Lower lobe of right lung (tissue), 2 donors: ENCODE data around the gene ERVW-1. TPM values are rescaled to one million over a fixed set of nuclear protein-coding genes. Genes with fewer than 3 reads are reported as not detected.
"Not testable (repeated sequence)": the region's sequence is repeated elsewhere in the genome, so short reads cannot be mapped to it uniquely, and the experiment has no call there.

ENCODE experiments used
- ATAC-seq, 2 donors: fragments of 200-7000 bp; cut with Tn5 transposase; one replicate each; pipeline ENCODE4 v1.9.1; 2020 to 2022; ENCODE audit warnings: mild to moderate bottlenecking in 2 of 2, moderate library complexity in 2 of 2
- DNase-seq: peaks from one replicate; pipeline ENCODE4 v3.0.0-alpha.2; 2020
- H3K27ac ChIP-seq: fragments of 200-600 bp; one replicate; pipeline ENCODE4 v1.8.0; 2022
- H3K27me3 ChIP-seq: fragments of 200-600 bp; one replicate; pipeline ENCODE4 v1.8.0; 2022; ENCODE audit warnings: low read depth
- H3K36me3 ChIP-seq: fragments of 200-600 bp; one replicate; pipeline ENCODE4 v1.8.0; 2022; ENCODE audit warnings: mild to moderate bottlenecking
- H3K4me1 ChIP-seq: fragments of 200-600 bp; one replicate; pipeline ENCODE4 v1.8.0; 2022
- H3K4me3 ChIP-seq: fragments of 200-600 bp; one replicate; pipeline ENCODE4 v1.8.0; 2022; ENCODE audit warnings: mild to moderate bottlenecking
- H3K9me3 ChIP-seq: fragments of 200-600 bp; one replicate; pipeline ENCODE4 v1.8.0; 2022
- intact Hi-C: fragments of 100-400 bp; cut with DNase I; formaldehyde crosslinking; loops from one replicate; pipeline ENCODE4 v1.11.0; 2022
- long read RNA-seq: library from polyadenylated mRNA; unstranded; transcript quantifications from one replicate; pipeline ENCODE4 v2.0.0, GENCODE V29; 2021
- total RNA-seq: library from RNA; stranded (reverse); fragmentation: NEBNext Ultra II Directional; extraction: Animal tissue kit (Norgen Biotek cat#: 25700); gene quantifications from one replicate; pipeline ENCODE4 v1.2.1, GENCODE V29; 2021
- TF ChIP-seq, protein P1 (sequence below): fragments of 200-600 bp; IDR thresholded peaks from one replicate; pipeline ENCODE4 v1.8.0; 2022; ENCODE audit warnings: antibody characterized with exemption, mild to moderate bottlenecking
- donor health status: DM: no; HTN: yes; CAD: no; lungs with severe emphysema.

The ERVW-1 gene
- total RNA-seq = not detected
- long read RNA-seq, partial matches to known transcripts = 0 of 2 reads
- long read RNA-seq, other reads (novel, unspliced or antisense) = 0 of 2 reads

DNA sequence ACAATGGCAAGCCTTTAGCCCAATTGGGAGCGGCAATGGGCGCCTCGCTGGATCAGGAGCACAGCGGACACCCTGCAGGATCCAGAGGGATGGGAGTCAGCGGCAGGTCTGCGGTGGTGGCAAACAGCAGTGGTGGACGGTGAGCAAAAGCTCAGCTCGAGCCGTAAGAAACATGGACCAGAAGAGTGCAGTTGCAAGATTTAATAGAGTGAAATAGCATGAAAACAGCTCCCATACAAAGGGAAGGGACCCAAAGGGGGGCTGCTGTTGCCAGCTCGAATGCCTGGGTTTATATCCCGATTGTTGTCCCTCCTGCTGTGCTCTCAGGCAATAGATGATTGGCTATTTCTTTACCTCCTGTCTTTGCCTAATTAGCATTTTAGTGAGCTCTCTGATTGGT, at the start of gene ERVW-1:
Gene ERVW-1 (minus strand): TSS at position 266 of the 400 bp plus-strand sequence. CDS start 7,565 bp downstream, outside the sequence.
- intact Hi-C loops, H3K9me3 ChIP-seq, ATAC-seq, H3K4me1 ChIP-seq, H3K27ac ChIP-seq, H3K27me3 ChIP-seq, H3K4me3 ChIP-seq, DNase-seq: not testable (repeated sequence)
- peaks cover 14% of the 10 kb centered on the region for H3K36me3 ChIP-seq

DNA sequence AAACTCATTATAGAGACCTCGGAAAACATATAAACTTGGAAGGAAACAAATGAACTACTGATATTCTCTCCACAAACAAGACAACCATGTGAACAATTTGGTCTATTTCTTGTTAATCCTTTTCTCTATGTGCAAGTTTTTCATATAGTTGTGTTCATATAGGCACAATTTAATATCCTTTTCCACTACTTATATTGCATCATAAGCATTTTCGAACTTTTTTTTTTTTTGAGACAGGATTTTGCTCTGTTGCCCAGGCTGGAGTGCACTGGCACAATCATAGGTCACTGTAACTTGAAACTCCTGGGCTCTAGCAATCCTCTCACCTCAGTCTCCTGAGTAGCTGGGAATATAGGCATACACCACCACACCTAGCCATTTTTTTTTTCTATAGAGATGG, 45.4 kb upstream of the ERVW-1 start:
- intact Hi-C loops = no loop called here
- Histone ChIP-seq H3K27ac (no peak overlapping the region), H3K27me3 (no peaks in the 10 kb centered on the region), H3K9me3 (no peaks in the 10 kb centered on the region), H3K4me1 (peaks cover 11% of the 10 kb centered on the region), H3K4me3 (no peak overlapping the region), H3K36me3 (peaks cover 20% of the 10 kb centered on the region)
- DNase-seq = no peak
- ATAC-seq = no peak
- TF ChIP-seq, protein P1, sequence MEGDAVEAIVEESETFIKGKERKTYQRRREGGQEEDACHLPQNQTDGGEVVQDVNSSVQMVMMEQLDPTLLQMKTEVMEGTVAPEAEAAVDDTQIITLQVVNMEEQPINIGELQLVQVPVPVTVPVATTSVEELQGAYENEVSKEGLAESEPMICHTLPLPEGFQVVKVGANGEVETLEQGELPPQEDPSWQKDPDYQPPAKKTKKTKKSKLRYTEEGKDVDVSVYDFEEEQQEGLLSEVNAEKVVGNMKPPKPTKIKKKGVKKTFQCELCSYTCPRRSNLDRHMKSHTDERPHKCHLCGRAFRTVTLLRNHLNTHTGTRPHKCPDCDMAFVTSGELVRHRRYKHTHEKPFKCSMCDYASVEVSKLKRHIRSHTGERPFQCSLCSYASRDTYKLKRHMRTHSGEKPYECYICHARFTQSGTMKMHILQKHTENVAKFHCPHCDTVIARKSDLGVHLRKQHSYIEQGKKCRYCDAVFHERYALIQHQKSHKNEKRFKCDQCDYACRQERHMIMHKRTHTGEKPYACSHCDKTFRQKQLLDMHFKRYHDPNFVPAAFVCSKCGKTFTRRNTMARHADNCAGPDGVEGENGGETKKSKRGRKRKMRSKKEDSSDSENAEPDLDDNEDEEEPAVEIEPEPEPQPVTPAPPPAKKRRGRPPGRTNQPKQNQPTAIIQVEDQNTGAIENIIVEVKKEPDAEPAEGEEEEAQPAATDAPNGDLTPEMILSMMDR = no peak

GRCh38 chr7:92520024-92520423, 42.3 kb upstream of the ERVW-1 start:
- H3K4me3 ChIP-seq = no peak overlapping the region
- no peak overlapping the region for H3K27ac ChIP-seq
- H3K27me3 ChIP-seq = no peaks in the 10 kb centered on the region
- TF ChIP-seq, protein P1 = no peak
- no peaks in the 10 kb centered on the region for H3K4me1 ChIP-seq
- H3K9me3 ChIP-seq = no peaks in the 10 kb centered on the region
- peaks cover 37% of the 10 kb centered on the region for H3K36me3 ChIP-seq
- ATAC-seq (no peak), DNase-seq (no peak)
- intact Hi-C loops = no loop called here

DNA sequence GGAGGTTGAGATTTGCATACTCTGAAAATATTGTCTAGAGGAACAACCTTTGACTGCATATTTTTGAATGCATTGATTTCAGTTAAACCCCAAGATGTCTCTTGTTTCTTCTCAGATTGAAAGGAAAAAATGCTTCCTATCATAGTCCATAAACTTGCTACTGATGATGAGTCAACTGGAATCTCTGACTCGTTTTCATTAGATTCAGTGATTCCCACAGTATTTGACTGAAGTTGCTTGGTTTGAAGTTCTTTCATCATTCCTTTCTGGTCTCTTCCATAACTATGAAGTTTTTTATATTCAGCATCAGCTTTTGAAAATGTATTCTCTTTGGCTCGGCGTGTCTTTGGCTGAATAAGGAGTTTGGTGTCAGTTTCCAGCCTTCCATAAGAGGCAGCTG, 39.9 kb upstream of the ERVW-1 start:
- H3K9me3 ChIP-seq = no peaks in the 10 kb centered on the region
- peaks cover 47% of the 10 kb centered on the region for H3K36me3 ChIP-seq
- no peaks in the 10 kb centered on the region for H3K4me1 ChIP-seq
- intact Hi-C loops = no loop called here
- H3K27ac ChIP-seq = no peak overlapping the region
- H3K27me3 ChIP-seq = no peaks in the 10 kb centered on the region
- DNase-seq = no peak
- H3K4me3 ChIP-seq = no peak overlapping the region
- no peak for ATAC-seq
- TF ChIP-seq, protein P1 = no peak

DNA sequence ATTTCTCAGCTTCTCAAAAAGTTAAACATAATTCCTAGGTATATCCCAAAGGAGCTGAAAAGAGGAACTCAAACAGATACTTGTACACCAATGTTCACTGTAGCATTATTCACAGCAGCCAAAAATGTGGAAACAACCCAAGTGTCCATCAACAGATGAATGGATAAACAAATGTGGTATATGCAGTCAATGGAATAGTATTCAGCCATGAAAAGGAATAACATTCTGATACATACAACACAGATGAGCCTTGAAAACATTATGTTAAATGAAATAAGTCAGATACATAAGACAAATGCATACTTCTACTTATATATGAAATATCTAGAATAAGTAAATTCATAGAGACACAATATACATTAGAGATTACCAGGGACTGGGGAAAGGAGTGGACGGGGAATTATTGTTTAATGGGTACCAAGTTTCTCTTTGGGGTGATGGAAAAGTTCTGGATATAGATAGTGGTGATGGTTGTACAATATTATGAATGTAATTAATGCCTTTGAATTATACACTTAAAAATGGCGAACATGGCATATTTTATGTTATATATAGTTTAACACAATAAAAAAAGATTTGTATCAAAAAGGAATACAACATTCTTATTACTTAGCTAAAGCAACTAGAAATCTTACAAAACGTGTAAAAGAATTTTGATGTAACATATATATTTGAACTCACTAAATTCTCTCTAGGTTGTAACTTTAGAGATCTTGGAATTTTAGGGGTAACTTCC, 35.6 kb upstream of the ERVW-1 start:
- H3K9me3 ChIP-seq = no peaks in the 10 kb centered on the region
- H3K27ac ChIP-seq = no peak overlapping the region
- no peak for DNase-seq
- no peak overlapping the region for H3K4me3 ChIP-seq
- intact Hi-C loops = no loop called here
- H3K36me3 ChIP-seq = peaks cover 54% of the 10 kb centered on the region
- TF ChIP-seq, protein P1 = no peak
- no peak for ATAC-seq
- no peaks in the 10 kb centered on the region for H3K27me3 ChIP-seq
- no peaks in the 10 kb centered on the region for H3K4me1 ChIP-seq

DNA sequence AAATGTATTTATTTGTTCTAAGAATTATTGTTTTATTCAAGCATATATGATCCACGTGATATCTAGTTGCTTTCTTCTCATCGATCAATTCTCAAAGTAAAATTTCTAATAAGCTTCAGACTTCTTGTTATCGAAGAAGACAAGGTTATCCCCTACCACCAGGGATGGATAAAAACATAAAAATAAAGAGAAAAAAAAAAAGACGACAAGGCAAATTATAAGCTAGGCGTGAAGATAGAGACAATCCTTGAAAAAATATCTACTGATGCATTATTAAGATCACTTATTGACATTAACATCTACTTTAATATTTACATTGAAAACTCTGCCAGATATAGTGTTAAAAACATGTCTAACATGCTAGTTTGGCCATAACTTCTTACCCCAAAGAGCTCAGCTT, 31.2 kb upstream of the ERVW-1 start:
- ATAC-seq (no peak), DNase-seq (no peak)
- H3K27me3 ChIP-seq = no peaks in the 10 kb centered on the region
- TF ChIP-seq, protein P1 = no peak
- intact Hi-C loops = no loop called here
- no peaks in the 10 kb centered on the region for H3K9me3 ChIP-seq
- no peak overlapping the region for H3K4me3 ChIP-seq
- H3K4me1 ChIP-seq = no peaks in the 10 kb centered on the region
- H3K27ac ChIP-seq = no peak overlapping the region
- H3K36me3 ChIP-seq = peaks cover 76% of the 10 kb centered on the region
